ENCODE data around the gene FUT2.

- TF ChIP-seq EZH2phosphoT487 (IDR thresholded peaks at IDR 0.05; ENCODE audit: insufficient read depth, low read depth) (no peak), EZH2 (IDR thresholded peaks at IDR 0.05; ENCODE audit: insufficient read depth, poor library complexity, severe bottlenecking) (no peak)
Measured at GRCh38 chr19:48746738-48747575, 51.2 kb downstream of the FUT2 start, which contains the start of gene IZUMO1.
